ENCODE data around the gene MYO1A.

DNA sequence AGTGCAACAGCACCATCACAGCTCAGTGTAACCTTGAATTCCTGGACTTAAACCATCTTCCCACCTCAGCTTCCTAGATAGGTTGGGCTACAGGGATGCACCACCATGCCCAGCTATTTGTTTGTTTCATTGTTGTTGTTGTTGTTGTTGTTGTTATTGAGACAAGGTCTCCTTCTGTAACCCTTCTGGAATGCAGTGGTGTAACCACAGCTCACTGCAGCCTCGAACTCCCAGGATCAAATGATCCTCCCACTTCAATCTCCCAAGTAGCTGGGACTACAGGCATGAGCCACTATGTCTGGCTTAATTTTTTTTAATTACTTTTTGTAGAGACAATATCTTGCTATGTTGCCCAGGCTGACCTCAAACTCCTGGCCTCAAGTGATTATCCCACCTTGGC lies 29.9 kb upstream of the MYO1A start:
- TF ChIP-seq, protein P1, sequence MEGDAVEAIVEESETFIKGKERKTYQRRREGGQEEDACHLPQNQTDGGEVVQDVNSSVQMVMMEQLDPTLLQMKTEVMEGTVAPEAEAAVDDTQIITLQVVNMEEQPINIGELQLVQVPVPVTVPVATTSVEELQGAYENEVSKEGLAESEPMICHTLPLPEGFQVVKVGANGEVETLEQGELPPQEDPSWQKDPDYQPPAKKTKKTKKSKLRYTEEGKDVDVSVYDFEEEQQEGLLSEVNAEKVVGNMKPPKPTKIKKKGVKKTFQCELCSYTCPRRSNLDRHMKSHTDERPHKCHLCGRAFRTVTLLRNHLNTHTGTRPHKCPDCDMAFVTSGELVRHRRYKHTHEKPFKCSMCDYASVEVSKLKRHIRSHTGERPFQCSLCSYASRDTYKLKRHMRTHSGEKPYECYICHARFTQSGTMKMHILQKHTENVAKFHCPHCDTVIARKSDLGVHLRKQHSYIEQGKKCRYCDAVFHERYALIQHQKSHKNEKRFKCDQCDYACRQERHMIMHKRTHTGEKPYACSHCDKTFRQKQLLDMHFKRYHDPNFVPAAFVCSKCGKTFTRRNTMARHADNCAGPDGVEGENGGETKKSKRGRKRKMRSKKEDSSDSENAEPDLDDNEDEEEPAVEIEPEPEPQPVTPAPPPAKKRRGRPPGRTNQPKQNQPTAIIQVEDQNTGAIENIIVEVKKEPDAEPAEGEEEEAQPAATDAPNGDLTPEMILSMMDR (IDR thresholded peaks at IDR 0.05): no peak
- TF ChIP-seq POLR2A (IDR thresholded peaks at IDR 0.05) (no peak), POLR2AphosphoS5 (IDR thresholded peaks at IDR 0.05) (no peak), EP300 (IDR thresholded peaks at IDR 0.05) (no peak)
